Measurements from ENCODE around the gene PLXNA4.

DNA sequence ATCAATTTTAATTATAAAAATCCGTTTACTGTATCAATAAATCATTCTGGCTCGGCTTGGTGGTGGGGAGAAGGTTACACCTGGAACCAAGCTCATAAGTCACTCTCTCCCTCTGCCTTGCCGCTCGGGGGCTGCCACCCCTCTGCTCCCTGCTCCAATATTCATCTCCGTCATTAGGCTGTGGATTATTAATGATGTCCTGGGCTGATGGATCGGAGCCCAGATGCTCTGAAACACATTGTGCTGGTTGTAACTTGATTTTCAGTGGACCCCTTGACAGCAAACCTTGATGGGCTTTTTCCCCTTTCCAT lies 314.2 kb downstream of the PLXNA4 start:
- TF ChIP-seq EZH2 (IDR thresholded peaks at IDR 0.05; ENCODE audit: low read length) = no peak
- TF ChIP-seq CTCF (optimal IDR thresholded peaks at IDR 0.05 in 1 of 3, IDR thresholded peaks at IDR 0.05 in 1 of 3, conservative IDR thresholded peaks at IDR 0.05 in 1 of 3; ENCODE audit: extremely low read depth in 1 of 3, insufficient read depth in 2 of 3, low read length in 3 of 3) = no peak

Data from keratinocyte (primary cell).